Raji (cell line): Measurements from ENCODE around the gene ZFR.

Experiments used
- POLR2A ChIP-seq: IDR thresholded peaks from 2 replicates; pipeline ENCODE4 v1.6.1; 2011; ENCODE audit warnings: low read depth, low read length, control low read depth; ENCODE audit not compliant: insufficient read depth

The ZFR gene

DNA sequence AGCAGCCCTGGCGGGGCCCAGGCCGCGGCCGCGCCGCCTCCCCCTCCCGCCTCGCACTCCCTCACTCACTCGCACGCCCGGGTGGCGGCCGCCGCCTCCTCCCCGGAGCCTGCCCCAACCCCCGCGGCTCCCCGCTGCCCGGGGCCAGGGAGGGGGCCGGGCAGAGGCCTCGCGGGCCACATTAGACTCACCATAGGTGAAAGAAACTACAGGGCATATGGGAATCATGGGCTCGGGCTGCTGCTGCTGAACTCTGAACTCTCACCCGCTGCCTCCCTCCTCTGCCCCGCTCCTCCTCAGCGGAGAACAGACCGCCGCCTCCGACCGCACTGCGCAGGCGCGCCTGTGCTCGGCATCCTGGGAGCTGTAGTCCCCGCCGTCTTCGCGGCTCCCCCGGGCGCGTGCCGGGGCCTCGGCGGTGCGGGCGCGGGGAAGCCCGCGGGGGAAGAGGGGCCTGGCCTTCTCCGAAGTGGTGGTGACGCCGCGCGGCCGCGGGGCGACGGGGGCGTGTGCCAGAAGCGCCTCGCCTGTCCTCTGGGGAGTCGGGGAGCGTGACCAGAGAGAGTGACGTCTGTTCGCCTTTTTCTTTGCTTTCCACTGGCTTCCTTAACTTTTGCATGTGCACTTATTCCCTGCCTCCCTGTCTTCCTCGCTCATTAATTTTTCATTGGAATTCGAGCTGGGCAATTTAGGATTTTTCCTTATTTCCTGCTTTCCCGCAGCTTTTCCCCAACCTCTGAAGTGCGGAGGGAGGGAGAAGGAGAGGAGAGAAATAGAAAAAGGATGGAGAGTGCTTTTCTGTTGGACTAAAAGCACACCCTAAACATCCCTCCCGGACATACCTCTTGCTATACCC lies at the start of gene ZFR:
Gene ZFR, minus strand, starts transcription at position 310 of the 856 bp plus-strand sequence. Its CDS starts 82 bp downstream, at position 228.
- TF ChIP-seq POLR2A, result peak; percentile 91

DNA sequence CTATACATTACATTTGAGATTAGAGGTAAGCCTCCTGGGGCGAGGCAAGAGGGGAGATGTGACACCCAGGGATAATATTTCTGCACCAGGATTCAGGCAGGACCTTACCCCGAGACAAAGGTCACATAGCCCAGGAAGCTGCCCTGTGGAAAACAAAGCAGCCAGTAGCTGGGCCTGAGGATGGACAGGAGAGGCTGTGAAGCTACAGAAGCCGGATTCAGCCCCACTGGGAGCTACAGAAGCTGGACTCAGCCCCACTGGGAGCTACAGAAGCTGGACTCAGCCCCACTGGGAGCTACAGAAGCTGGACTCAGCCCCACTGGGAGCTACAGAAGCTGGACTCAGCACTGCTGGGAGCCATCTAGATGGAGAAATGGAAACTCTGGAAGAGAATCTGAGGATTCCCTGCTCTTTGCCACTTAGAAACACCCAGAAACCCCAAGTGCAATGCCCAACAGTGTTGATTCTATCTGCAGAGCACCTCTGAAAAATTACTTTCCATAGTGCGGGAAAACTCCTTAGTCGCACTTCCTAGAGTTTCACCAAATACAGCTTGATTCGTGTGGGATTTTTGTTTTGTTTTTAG lies 46.5 kb upstream of the ZFR start:
- TF ChIP-seq POLR2A, result no peak

DNA sequence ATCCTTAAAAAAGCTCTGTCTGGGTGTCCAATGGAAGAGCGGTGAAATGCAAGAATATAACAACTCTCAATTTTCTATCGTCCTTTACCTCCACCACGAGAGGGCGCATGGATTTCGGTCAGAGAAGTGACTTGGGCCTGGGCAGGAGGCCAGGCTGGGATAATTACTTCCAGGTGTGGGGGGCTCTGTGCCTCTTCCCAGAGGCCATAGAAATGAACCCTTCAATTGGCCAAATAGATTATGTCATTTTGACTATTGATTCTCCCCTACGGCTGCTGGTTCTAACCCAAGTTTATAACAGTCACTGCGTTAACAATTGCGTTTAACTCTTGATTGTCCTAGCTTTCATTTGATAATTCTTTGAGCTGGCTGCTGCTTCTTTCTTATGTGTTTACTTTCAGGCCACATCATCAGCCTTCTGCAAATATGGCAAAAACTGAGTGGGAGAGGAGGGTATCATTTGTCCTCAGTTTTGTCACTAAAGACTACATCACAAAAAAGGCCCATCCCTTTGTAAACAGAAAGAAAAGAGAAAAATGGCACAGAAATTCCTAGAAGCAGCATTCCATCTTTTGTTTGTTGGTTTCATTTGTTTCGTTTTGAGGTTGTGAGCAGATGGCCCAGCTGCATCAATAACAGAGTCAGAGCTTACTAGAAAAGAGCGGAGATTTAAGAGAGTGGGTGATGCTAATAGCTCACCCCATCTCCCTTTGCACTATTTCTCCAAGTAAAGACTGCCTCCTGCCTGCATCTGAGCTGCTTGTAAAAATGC lies 45.4 kb upstream of the ZFR start:
- no peak for TF ChIP-seq POLR2A

DNA sequence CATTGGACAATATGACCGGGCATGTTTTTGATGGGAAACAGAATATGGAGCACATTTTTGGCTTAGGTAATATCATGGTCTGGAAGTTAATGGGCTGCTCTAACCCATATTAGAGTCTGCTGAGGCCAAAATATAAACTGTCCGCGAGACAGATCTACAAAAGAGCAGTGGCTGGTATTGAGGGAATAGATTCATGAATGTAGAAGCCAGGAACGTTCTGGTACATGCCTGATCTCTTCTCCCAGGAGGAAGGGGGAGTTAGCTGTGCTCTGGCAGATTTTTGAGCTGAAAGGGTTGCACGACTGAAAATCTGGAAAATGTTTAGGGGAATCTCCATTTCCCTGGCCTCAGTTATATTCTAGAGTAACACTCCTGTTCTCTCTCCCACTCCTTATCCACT lies 42.9 kb upstream of the ZFR start:
- TF ChIP-seq POLR2A, result no peak

DNA sequence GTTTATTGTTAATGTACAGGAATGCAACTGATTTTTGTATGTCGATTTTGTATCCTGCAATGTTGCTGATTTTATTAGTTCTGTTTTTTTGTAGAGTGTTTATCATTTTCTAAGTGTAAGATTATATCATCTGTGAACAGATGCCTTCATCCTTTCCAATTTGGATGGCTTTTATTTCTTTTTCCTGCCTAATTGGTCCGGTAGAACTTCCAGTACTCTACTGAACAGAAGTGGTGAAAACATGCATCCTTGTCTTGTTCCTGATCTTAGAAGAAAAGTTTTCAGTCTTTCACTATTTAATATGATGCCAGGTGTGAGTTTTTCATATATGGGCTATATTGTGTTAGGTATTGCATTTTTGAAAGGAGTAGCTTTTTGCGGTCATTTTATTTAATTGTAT lies 42.5 kb upstream of the ZFR start:
- no peak for TF ChIP-seq POLR2A

DNA sequence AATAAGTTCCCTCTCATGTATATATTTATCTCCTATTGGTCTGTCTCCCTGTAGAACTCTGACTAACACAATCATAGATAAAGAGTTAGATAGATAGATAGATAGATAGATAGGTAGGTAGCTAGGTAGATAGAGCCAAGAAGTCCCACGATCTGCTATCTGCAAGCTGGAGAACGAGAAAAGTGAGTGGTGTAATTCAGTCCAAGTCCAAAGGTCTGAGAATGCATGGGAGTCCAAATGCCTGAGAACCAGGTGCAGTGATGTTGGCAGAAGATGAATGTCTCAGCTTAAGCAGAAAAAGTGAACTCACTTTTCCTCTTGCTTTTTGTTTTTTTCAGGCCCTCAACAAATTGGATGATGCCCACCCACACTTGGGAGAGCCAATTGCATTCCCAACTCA lies 37.7 kb upstream of the ZFR start:
- TF ChIP-seq POLR2A, result no peak

DNA sequence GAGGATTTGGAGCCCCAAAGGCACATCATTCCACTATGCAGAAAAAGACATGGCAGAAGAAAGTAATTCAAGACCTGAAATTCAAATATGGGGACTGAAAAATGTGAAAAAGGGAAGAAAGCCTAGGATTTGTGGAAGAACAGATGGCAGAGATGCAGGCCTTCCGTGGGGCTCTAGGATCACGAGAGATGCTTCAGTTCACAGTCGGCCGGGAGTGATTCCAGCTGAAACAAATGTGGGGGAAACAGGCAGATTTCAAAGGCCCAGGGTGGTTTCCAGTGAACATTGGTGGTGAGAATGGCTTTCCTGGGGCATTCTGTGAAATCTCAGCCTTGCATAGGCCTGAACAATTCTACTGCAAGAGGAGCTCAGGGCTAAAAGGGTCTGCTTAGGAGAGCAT lies 34.6 kb upstream of the ZFR start:
- no peak for TF ChIP-seq POLR2A

DNA sequence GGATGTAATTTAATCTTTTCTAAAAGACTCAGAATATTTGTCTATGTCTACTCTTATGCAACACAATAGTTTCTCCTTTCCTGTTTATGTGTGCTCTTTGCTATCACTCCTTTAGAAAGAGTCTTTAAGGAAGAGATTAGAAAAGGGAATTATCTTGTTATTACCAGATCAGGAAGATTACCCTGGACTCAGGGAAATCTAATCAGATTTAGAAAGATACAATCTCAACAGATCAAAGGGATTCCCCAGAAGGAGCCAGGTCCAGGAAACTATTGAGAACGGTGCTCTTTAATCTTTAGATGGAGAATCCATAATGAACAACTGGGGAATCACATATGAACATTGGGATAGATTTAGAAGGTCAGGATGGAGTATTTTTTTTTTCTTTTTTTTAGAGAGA lies 32.4 kb upstream of the ZFR start:
- TF ChIP-seq POLR2A, result no peak

DNA sequence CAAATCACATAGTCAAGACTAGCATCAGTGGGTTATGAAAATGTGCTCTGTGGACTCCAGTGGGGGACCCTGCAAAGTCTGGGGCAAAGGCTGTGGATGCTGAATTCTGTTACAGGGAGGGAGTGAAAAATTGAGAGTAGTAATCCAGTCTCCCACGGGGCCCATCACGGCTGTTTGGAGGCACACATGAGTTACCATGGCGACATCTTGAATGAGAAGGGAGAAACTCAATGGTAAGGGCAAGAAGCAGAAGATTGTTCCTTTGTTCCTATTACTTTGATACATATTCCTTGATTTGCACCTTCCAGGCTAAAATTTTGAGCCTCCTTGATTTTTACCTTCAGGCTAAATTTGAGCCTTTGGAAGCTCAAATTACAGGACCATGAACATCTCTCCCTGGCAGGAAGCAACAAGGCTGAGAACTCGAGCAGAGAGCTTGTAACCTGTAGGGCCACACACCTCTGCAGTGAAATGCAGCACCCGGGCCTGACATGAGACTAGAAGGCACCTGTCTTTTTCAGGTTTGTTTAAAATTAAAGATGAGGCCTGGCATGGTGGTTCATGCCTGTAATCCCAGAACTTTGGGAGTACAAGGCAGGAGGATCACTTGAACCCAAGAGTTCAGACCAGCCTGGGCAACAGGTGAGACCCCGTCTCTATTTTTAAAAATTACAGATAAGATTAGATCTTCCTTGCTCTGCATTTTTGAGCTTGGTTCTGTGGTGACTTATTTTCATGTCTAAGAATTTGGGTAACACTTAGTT lies 31.0 kb upstream of the ZFR start:
- no peak for TF ChIP-seq POLR2A

DNA sequence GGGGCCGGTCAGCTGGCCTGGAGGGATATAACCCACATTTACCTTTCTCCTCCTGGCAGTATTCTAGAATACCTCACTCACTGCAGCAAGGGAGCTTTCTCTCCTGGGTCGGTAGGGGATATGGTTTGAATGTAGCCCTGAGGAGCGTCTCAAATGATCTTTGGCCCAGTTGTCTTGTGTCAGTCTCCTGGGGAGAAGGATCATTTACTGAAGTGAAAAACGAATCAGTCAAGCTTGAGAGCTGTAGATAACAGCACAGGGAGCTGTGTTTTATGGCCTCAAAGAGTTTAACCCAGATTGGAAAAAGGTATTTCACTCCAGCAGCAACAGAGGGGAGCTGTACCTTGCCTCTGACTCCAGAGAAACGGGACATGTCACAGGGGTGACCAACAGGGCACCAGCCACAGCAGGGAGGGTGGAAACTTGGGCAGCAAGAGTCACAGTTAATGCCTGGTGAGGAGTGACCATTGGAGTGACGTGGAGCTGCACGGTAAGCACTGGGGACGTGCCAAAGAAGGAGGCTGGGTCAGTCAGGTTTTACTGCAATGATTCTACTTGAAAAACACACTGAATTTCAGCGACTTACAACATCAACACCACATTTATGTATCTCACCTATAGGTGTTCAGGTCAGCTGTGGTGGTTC lies 29.8 kb upstream of the ZFR start:
- no peak for TF ChIP-seq POLR2A

DNA sequence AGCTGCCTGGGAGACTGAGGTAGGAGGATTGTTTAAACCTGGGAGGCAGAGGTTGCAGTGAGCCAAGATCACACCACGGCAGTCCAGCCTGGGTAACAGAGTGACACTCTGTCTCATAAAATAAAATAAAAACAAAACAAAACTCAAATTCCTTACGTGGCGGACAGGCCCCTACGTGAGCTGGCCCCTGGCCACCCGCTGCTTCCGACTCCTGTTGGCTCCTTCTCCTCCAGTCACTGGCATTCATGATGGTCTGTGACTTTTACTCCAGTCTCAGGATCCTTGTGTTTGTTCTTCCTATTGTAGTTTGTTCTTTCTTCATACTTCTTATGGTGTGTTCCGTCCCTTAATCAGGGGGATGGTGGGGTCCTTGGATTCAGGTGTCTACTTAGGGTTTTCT lies 28.5 kb upstream of the ZFR start:
- TF ChIP-seq POLR2A, result no peak

DNA sequence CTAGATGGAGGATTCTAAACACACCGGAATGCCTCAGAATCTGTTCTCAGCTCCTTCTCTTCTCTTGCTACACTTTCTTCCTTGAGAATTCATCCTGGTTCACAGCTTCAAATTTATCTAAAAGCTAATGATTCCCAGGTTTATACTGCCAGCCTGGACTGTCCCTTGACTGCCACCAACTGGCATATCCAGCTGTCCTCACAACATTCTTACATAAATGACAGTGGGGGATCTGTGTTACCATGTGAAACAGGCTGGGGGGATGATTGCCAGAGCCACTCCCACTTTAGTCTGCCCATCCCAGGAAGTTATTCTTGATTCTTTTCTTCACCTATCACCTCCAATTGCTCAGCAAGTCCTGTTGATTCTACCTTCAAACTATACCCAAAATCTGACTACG lies 27.2 kb upstream of the ZFR start:
- no peak for TF ChIP-seq POLR2A

DNA sequence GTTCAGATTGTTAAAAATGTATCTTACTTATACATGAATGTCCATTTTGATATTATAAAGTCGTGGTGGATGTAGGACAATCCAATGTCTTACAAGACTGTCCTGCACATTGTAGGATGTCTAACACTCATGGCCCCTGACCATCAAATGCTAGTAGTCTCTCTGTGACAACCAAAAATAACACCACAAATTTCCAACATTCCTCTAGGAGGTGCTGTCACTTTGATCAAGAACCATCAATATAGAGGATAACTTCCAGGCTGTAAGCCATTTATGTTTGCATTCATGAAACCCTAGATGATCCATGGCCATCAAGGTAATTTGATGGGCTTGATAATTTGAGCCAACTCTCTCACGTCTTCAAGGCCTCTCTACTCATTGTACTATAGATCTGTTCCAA lies 20.5 kb upstream of the ZFR start:
- no peak for TF ChIP-seq POLR2A

DNA sequence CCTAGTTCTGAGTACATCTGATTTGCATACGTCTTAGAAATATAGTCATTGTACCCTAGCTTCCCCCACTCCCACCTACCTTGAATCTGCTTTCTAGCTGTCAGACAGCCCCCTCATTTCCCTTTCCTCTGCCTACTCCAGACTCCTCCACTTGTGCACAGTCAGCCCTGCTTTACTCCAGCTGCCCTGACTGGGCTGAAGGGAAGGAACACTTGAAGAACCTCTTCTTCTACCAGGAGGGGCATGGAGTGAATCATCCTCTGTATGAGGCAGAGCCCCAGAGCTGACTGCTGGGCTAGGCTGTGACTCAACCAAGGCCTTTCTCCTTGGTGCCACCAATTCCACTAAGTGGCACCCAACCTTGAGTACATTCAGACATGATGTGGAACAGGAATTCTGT lies 18.1 kb upstream of the ZFR start:
- no peak for TF ChIP-seq POLR2A

DNA sequence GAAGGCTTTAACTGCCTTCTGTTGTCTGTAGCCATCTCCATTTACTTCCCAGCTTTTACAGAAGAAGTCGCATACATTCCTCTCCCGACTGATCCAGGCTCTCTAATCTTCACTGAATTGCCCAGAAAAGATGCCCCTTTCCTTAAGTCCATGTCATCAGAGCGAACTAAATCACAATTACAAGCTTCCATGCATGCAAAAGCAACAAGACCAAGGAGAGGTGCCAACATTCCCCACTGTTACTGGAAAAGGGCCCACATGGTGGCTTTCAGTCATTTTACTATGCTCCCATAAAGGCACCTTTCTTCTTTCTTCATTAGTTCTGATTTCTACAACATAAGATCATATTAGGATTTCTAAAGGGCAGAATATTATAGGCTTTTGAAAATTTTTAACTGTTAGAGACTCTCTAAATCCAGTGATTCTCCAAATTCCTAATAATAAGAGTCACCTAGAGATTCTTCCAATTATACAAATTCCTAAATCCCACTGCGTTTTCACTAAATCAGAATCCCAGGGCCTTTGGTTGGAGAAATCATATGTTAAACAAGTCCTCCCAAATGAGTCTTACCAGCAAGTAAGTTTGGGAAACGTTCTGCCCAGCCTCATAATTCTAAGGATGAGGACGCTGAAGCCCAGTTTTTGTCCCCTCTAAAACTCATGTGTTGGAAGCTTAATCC lies 17.0 kb upstream of the ZFR start:
- TF ChIP-seq POLR2A, result no peak

DNA sequence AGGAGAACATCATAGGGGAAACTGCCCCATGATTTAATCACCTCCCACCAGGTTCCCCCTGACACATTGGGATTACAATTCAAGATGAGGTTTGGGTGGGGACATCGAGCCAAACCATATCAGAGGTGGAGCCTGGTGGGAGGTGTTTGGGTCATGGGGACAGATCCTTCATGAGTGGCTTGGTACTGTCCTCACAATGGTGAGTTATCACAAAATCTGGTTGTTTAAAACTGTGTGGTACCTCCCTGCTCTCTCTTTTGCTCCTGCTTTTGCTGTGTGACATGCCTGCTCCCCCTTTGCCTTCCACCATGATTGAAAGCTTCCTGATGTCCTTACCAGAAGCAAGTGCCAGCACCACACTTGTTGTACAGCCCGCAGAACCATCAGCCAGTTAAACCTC lies 16.2 kb upstream of the ZFR start:
- no peak for TF ChIP-seq POLR2A
